ENCODE results near the gene FBXO15.

FBXO15 gene

GRCh38 chr18:74050807-74051206, 96.8 kb downstream of the FBXO15 start:
- no peak for DNase-seq

- DNase-seq = peak; percentile 72
These were observed 106.9 kb downstream of the FBXO15 start for GRCh38 chr18:74040459-74041332.

GRCh38 chr18:74040008-74040407, 107.6 kb downstream of the FBXO15 start:
- no peak for DNase-seq

GRCh38 chr18:74029161-74029560, 118.5 kb downstream of the FBXO15 start:
- DNase-seq = no peak
